Muscle layer of colon (tissue), 2 donors: ENCODE measurements around the gene STK25.
A peak's percentile ranks its signal among the peaks of the same experiment; 100 is the strongest.
"Not testable (repeated sequence)": the region's sequence is repeated elsewhere in the genome, so short reads cannot be mapped to it uniquely, and the experiment has no call there.

Source experiments
- H3K27ac ChIP-seq: one replicate; pipeline ENCODE4 v1.7.0; 2013; ENCODE audit warnings: low read depth, mild to moderate bottlenecking, low read length, moderate library complexity
- H3K27me3 ChIP-seq, 2 donors: one replicate each; pipeline ENCODE4 v1.7.0; 2013; ENCODE audit warnings: low read length in 2 of 2, mild to moderate bottlenecking in 2 of 2; ENCODE audit not compliant: insufficient read depth in 2 of 2, control insufficient read depth in 1 of 2
- H3K36me3 ChIP-seq: one replicate; pipeline ENCODE4 v1.7.0; 2013; ENCODE audit warnings: mild to moderate bottlenecking, low read length; ENCODE audit not compliant: insufficient read depth
- H3K4me1 ChIP-seq: one replicate; pipeline ENCODE4 v1.7.0; 2013; ENCODE audit warnings: mild to moderate bottlenecking, low read length; ENCODE audit not compliant: insufficient read depth
- H3K4me3 ChIP-seq, 2 donors: one replicate each; pipeline ENCODE4 v1.7.0; 2013; ENCODE audit warnings: low read length in 2 of 2, low read depth in 1 of 2, mild to moderate bottlenecking in 1 of 2, moderate library complexity in 1 of 2
- H3K9ac ChIP-seq: one replicate; pipeline ENCODE4 v1.7.0; 2013; ENCODE audit warnings: low read length
- H3K9me3 ChIP-seq: one replicate; pipeline ENCODE4 v1.7.0; 2013; ENCODE audit warnings: mild to moderate bottlenecking, low read length
- donor health status: abdominal sarcoma.
- donor health status: Adenocarcinoma of cecum.

The STK25 gene

GRCh38 chr2:241519669-241520068 lies 11.3 kb upstream of the STK25 start:
- Histone ChIP-seq H3K4me1 (no peaks in the 10 kb centered on the region), H3K9ac (no peak overlapping the region), H3K9me3 (no peaks in the 10 kb centered on the region), H3K4me3 (no peak overlapping the region), H3K27me3 (peaks cover 5 to 13% of the 10 kb centered on the region in 2 donors), H3K27ac (no peak overlapping the region), H3K36me3 (no peaks in the 10 kb centered on the region)

GRCh38 chr2:241517297-241517696 lies 8.9 kb upstream of the STK25 start:
- peaks cover 0 to 7% of the 10 kb centered on the region in 2 donors for H3K27me3 ChIP-seq
- no peaks in the 10 kb centered on the region for H3K9me3 ChIP-seq
- H3K36me3 ChIP-seq = no peaks in the 10 kb centered on the region
- no peak overlapping the region for H3K27ac ChIP-seq
- no peaks in the 10 kb centered on the region for H3K4me1 ChIP-seq
- H3K9ac ChIP-seq = no peak overlapping the region
- H3K4me3 ChIP-seq = no peak overlapping the region

GRCh38 chr2:241516520-241516965 lies 8.2 kb upstream of the STK25 start:
- no peak overlapping the region for H3K9ac ChIP-seq

GRCh38 chr2:241514986-241515737 lies 6.8 kb upstream of the STK25 start:
- Histone ChIP-seq H3K9ac (no peak overlapping the region), H3K4me1 (no peaks in the 10 kb centered on the region), H3K9me3 (no peaks in the 10 kb centered on the region), H3K4me3 (no peak overlapping the region), H3K27me3 (peaks cover 0 to 1% of the 10 kb centered on the region in 2 donors), H3K36me3 (no peaks in the 10 kb centered on the region), H3K27ac (no peak overlapping the region)

More at GRCh38 chr2:241516520-241516965, 8.2 kb upstream of the STK25 start:
- Histone ChIP-seq H3K27ac (no peak overlapping the region), H3K9me3 (no peaks in the 10 kb centered on the region), H3K4me1 (no peaks in the 10 kb centered on the region), H3K27me3 (peaks cover 0 to 5% of the 10 kb centered on the region in 2 donors), H3K4me3 (no peak overlapping the region), H3K36me3 (no peaks in the 10 kb centered on the region)

GRCh38 chr2:241514553-241514952 lies 6.2 kb upstream of the STK25 start:
- Histone ChIP-seq H3K9me3 (no peaks in the 10 kb centered on the region), H3K4me3 (no peak overlapping the region), H3K36me3 (no peaks in the 10 kb centered on the region), H3K27ac (no peak overlapping the region), H3K4me1 (peaks cover 2% of the 10 kb centered on the region), H3K27me3 (no peaks in the 10 kb centered on the region), H3K9ac (no peak overlapping the region)

- no peaks in the 10 kb centered on the region for H3K9me3 ChIP-seq
- H3K9ac ChIP-seq = no peak overlapping the region
- H3K36me3 ChIP-seq = no peaks in the 10 kb centered on the region
- H3K4me1 ChIP-seq = peaks cover 18% of the 10 kb centered on the region
- H3K4me3 ChIP-seq = no peak overlapping the region
- H3K27me3 ChIP-seq = no peaks in the 10 kb centered on the region
- no peak overlapping the region for H3K27ac ChIP-seq
Observed at GRCh38 chr2:241511091-241511741, 2.8 kb upstream of the STK25 start.

GRCh38 chr2:241509155-241509784 lies 886 bp upstream of the STK25 start:
- H3K4me3 ChIP-seq = peak overlapping the region; percentile 77 to 92
- no peaks in the 10 kb centered on the region for H3K27me3 ChIP-seq
- H3K27ac ChIP-seq = peak overlapping the region; percentile 80
- H3K4me1 ChIP-seq = peaks cover 28% of the 10 kb centered on the region
- no peaks in the 10 kb centered on the region for H3K36me3 ChIP-seq
- H3K9ac ChIP-seq = peak overlapping the region; percentile 66
- H3K9me3 ChIP-seq = no peaks in the 10 kb centered on the region

GRCh38 chr2:241507430-241508239 lies 749 bp downstream of the STK25 start:
- Histone ChIP-seq H3K4me1 (peaks cover 28% of the 10 kb centered on the region), H3K27me3 (no peaks in the 10 kb centered on the region), H3K36me3 (no peaks in the 10 kb centered on the region), H3K9me3 (no peaks in the 10 kb centered on the region), H3K27ac (peak overlapping the region; percentile 49), H3K9ac (no peak overlapping the region), H3K4me3 (peak overlapping the region; percentile 77 to 89)

- Histone ChIP-seq H3K27ac (no peak overlapping the region), H3K9ac (no peak overlapping the region), H3K9me3 (no peaks in the 10 kb centered on the region), H3K4me1 (peaks cover 28% of the 10 kb centered on the region), H3K4me3 (peak overlapping the region; percentile 77 to 89), H3K27me3 (no peaks in the 10 kb centered on the region), H3K36me3 (no peaks in the 10 kb centered on the region)
Observed at GRCh38 chr2:241506793-241507429, 1.5 kb downstream of the STK25 start.

- H3K4me3 ChIP-seq, H3K36me3 ChIP-seq, H3K27me3 ChIP-seq, H3K9me3 ChIP-seq, H3K27ac ChIP-seq, H3K9ac ChIP-seq: not testable (repeated sequence)
- peaks cover 28% of the 10 kb centered on the region for H3K4me1 ChIP-seq
Observed at GRCh38 chr2:241506317-241506716, 2.1 kb downstream of the STK25 start.
